Activated CD4-positive, alpha-beta T cell treated with anti-CD3 and anti-CD28 coated beads, Interleukin-2, amount 50 U/mL, for 1 hour (primary cell): ENCODE measurements around the gene GRM4.

Experiments used
- DNase-seq: peaks from one replicate; pipeline ENCODE4 v3.0.0-alpha.2; 2020

Gene GRM4

DNA sequence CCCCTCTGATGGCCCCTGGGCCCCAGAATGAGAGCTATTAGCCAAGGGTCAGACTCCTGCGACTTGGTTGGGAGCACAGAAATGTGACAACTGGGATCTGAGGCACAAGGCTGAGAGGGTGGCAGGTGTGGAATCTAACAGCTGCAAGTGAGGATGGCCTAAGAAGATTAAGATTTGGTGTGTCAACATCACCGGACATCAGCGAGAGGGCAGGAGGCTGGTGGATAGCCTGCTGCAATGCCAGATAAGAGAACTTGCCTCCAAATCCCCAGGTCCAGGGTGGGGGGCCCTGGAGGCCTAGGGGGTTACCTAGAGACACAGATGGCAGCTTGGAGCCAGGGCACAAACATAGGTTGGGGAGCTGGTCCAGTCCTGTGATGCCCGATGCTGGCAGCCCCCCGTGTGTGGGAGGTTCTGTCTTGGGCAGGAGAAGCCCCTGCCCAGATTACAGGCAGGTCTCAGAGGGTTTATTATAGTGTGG is 155.8 kb downstream of the GRM4 start:
- DNase-seq, result no peak

DNA sequence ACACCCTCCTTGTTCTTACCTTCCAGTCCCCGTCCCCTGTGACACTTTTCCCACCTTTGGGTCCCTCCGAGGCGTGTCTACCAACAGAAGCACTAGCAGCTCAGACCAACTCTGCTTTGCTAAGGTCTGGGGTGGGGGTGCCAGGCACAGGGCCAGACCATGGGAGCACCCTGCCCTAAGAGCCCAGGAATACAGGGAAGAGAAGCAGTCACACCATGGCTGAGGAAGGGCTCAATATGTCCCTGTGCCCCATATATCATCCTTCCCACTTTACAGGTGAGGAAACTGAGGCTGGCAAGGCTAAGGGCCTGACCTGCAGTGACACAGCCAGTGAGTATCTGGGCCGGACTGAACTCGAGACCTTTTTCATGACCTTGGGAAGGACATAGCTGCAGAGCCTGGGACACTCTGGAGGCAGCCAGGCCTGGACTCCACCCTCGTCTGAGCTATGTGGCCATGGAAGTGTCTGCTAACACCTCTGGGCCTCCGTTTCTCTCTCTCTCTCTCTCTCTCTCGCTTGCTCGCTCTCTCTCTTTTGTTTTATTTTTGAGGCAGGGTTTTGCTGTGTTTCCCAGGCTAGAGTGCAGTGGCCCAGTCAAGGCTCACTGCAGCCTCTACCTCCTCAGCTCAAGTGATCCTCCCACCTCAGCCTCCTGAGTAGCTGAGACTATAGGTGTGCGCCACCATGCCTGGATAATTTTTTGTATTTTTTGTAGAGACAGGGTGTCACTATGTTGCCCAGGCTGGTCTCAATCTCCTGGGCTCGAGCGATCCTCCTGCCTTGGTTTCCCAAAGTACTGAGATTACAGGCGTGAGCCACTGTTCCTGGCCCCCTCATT is 156.7 kb downstream of the GRM4 start:
- no peak for DNase-seq

DNA sequence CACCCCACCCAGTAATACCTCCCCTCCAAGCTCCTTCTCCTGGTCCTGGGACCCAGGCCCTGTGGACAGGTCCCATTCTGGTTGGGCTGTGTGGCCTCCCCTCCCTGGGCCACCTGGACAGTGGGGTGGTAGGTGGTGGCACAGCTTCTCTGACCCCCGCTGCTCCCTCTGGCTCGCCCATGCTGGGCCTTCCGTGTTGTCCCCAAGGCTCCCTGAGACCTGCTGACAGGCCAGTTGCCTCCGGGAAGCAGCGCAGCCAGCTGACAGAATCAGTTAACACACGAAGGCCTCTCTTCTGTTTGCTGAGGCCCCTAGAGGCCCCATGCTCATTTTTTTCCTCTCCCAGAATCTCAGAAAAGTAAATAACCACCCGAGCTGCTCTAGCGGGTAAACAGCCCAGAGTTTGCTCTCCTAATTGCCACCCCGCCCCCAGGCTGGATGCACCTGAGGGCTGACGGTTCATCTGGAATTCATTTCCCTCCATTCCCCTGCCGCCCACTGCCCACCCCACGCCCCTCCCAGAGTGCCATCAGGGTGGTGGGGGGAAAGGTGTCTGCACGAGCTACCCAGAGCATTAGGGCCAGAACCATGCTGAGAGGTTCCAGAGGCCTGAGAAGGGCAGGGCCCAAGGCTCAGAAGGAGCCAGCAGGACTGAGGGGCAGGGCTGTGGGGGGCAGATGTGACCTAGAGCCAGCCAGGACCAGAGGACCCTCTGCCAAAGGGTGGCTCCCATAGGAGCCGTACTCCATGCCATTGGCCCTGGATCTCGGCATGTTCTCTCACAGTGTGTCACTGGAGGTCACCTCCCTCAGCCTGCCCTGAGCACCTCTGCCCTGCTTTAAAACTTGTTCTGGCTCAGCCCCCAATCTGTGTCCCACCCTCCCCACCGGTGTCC is 157.5 kb downstream of the GRM4 start:
- no peak for DNase-seq

DNA sequence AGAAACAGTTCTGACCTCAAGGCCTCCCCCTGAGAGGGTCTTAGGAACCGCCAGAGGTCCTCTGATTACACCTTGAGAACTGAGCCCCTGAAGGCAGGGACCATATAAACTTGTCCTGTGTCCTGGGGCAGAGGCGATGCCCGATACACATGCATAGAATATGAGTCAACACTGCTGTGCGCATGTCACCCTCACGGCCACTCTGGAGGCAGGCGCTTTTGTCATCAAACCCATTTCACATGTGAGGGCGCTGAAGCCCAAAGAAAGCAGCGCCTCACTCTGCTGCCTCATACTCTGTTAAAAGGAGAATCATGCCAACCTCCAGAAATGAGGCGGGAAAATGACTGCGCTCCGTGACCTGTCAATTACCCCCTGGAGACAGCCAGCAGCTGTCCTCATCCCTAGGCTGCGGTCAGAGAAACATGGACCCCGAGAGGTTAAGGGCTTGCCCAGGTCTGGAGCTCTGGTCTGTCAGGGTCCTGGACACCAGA is 158.3 kb downstream of the GRM4 start:
- DNase-seq, result no peak

DNA sequence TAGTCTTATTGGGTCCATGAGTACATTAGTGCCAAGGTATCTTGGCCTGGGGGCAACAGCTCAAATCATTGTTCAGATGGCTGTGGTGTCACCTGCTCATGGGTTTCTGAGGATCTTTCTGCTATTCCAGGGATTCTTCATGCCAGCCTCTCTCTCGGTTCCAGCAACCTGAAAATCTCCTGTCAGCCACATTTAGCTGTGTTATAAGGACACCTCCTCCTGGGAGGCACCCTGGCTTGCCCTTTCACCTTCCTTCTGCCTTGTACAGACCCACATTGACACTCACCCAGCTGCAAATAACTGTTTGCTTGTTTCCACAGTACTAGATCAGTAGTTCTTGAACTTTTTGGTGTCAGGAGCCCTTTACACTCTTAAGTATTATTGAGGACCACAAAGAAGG is 159.9 kb downstream of the GRM4 start:
- DNase-seq, result no peak

DNA sequence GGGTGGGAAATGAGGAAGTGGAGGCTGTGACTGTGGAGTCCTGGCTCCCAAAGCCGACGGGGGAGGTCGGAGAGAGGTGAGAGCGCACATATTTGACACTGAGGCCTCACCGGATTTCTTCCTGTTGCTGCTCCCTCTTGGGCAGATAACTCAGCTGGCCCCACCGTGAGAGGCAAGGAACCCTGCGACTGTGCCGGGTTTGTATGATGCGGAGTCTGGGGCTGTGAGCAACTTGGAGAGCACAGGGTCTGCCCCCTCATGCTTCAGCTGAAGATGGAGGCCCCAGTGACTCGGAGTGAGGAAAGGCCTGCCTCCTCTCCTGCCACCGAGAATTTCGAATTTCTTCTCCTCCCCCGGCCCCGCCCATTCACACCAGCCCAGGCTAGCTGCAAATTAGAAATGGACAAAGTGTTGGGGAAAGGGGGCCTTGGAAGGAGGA is 160.6 kb downstream of the GRM4 start:
- DNase-seq, result no peak

DNA sequence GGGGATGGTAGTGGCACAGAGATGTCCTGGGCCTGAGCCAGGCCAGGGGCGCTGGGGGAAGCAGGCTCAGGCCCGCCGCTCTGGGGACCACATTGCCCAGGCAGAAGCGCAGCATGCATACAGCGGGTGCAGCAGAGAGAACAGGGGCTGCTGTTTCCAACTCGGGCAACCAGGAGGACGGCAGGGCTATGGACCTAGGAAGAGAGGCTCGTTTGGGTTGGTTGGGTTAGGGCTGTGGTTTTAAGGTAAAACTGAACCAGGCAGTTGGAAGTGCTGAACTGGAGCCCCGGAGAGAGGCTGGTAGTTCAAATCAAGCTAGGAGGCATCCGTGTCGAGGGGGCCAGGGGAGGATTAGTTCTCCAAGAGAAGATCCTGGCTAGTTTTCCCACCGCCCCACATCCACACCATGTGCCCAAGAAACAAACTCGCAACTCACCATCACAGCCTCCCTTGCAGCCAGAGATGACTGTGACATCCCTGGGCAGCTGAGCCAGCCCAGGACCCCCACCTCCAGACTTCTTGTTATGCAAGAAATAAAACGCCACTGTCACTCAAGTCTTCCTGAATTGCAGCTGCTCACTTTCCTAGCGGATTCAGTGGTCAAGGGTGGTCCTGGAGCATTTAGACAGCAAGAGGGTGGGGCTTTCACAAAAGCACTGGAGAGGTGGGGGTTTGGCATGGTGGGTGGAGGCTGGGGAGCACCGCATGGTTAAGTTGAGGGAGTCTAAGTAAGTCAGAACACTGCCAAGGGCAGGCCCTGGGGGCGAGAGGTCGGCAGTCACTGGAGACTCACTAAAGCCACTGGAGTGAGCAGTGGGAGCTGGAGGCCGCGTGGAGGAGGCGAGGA is 161.2 kb downstream of the GRM4 start:
- no peak for DNase-seq

DNA sequence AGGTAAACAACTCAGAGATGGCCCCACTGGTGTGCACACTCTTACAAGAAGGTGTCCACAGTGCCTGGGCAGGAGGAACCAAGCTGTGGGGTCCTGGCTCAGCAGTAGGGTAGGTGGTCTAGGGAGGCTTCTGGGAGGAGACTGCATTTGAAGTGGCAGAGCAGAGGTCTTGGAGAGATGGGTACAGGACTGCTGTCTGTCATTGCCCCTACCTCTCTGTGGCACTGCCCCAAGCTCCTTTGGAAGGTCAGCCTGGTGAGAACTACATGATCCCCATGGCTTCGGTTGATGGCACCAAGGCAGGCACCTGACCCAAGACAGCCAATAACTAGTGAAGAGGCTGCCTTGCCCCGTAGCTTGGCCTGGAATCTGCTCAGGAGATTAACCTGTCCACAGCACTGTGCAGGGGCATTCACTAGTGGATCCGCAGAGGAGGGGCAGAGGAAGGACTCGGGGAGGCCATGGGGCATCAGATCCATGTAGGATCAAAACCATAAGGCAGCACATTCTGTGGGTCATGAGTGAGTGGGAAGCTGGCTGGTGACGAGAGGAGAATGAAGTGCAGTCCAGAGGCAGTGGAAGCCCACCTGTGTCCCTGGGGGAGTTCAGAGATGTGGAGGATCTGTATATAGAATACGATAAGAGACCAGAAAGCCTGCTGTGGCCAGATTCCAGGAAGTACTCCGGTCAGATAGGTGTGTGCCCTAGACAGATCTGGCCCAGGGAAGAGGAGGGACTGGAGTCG is 162.0 kb downstream of the GRM4 start:
- no peak for DNase-seq

DNA sequence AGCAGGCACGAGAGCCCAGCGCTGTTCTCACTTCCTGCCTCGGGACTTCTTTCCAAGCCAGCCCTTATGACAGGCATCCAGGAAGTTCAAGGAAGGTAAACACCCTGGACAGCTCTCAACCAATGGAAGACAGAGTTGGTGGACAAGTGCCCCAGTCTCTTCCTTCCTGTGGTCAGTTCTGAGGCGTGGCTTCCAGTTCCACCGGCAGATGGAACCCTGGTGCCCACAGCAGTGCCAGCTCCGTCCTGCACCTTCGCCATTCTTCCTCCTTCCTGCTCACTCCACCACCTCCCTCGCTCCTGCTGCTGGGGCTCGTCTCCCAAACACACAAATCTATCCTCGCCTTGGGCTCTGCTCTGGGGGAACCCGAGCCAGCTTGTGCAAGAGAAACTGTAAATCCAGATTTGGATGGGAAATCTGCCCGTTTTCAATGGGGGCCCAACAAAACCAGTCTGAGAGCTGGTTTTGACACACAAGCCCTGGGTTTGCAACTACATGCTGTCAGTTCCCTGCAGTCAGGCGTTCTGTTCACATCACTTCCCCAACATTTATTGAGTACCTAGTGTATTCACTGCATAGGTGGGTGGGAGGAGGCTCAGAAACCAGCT is 162.7 kb downstream of the GRM4 start:
- no peak for DNase-seq

DNA sequence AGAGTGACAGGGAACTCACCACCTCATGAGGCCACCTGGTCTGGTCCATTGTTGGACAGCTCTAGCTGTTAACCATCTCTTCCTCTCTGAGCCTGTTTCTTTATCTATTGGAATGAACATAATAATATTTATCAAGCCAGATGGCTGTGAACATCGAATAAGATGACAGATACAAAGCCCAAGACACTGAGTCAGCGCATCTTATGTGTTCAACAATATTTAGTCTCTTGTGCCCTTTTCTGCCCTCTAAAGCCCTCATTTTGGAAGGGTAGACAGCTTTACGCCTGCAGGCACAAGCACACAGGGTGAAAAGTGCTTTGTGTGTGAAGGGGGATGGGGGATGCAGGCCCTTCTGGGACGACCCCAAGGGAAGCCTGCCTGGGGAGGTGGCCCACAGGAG is 164.0 kb downstream of the GRM4 start:
- DNase-seq, result no peak

DNA sequence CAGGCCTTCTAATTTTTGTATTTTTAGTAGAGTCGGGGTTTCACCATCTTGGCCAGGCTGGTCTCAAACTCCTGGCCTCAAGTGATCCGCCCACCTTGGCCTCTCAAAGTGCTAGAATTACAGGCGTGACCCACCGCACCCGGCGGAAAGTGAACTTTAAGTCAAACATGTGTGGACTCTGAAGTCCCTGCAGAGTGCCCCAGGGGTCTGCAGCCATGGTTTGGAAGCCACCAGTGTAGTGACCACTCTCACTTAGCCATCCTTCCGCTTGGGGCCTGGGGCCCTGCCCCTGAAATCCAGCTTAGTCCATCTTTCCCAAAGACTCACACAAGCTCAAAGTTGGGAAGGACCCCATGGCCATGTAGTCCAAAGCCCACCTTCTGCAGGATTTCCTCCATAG is 164.5 kb downstream of the GRM4 start:
- no peak for DNase-seq

DNA sequence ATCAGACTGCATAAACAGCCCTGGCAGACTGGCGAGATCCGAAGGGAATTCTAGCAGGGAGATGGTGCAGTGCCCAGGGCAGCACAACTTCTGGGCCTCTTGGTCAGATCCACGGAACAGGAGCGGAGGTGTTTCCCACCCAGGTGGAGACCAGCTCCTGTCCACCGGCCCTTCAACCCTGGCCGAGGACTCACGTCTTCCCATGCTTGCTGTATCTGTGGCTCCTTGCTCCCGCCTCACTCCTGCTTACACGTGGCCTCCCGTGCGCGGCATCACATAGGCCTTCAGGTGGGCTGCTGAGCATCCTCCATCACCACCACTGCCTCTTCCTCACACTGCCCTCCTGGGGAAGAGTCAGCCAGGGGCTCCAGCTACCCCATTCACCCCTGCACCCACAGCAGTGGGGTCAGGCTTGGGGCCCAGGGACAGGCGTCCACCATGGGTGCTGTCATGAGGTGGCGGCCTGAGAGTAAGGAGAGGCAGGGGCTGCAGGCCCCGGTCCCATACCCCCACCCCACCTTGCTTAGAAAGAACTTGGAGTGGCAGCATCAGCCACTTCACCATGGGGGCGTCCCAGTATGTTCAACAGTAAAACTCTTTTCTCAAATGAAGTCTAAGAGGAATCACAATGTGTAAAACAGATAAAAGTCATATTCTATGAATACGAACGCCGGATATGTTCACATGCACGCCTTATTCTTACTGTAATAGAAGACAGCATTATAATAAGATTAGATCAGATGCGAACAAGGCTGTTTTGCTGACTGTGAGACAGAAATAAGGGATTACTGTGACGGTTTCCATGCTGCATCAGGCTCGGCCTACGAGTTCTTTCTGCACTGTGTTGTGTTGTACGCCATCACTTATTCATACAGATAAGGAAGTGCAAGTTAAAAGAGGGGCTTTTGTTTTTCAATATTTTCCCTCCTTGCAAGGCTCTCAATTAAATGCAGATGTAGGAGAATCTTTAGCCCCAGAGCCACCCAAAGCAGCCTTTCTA is 165.4 kb downstream of the GRM4 start:
- DNase-seq, result no peak

DNA sequence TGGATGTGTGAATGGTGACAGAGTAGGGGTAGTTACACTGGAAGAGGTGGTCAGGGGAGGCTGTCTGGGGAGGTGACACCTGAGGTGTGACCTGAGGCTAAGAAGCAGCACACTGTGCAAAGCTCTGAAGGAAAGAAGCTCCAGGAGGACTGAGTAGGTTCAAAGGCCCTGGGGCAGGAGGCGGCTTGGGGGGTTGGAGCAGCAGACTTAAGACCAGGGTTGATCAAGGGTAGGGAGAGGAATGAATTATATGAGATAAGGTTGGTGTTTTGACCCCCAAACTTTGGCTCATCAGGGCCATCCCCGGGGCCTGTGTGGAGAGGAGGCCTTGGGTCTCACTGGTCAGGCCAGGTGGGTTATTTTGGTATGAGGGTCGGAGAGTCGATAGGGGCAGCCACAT is 166.1 kb downstream of the GRM4 start:
- DNase-seq, result no peak

DNA sequence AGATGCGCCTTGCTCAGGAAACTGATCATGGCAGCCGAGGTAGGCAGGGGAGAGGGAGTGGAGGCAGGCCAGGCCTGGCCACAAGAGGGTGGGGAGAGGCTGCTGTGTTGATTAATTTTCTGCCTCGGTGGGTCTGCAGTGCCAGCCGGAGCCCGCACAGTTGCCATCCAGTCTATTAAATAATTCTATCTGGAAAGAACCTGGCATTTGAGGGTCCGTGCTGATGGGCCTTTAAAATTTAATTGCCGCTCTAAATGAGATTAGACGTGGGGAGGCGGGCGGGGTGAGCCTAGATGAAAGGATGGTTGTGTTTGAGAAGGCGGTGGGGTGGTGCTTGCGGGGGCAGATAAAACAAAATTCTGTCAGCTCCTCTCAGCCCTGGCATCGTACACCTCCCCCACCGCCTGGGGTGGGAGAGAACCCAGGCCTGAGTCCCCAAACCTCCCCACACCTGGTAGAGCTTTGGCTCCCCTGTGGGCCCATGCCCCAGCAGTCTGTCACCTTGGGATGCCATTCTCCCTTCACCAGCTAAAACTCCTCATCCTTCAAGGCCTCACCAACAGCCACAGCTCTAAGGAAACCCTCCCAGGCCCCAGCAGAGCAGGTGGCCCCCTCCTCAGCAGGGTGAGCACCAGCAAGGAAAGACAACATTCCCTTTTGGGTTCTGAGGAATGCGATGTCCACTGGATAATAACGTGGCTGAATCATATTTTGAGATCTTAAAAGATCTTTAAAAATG is 167.3 kb downstream of the GRM4 start:
- no peak for DNase-seq

DNA sequence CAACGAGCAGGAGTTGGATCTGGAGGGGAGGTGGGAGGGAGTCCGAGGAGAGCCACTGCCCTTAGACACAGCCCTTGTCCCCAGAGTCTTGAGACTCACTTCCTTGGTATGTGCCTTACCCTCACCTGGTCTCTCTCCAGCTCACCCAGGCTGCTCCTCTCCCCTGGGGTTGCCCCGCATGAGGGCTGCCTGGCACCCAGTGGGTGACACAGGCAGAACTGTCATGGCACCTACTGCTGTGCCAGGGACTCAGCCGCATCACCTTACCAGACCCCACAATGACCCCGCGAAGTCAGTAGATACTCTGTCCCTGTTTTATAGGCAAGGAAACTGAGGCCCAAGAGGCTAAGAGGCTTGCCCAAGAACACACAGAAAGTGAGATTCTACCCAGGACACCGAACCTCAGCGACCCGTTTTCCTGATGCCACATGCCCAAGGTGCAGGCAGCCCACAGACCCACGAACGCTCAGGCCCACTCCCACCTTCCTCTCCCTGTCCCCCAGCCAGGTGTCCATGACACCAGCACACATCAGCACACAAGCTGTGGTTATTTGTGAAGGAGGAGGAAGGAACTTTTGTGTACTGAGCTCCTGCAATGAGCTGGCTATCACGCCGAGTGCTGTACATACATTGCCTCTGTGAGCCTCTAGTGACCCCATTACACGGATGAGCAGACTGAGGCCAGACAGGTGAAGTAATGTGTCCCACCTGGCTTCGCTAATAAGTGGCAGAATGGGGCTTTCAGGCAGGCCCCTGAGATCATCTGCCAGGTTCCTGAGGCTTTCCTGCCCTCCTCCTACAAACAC is 168.1 kb downstream of the GRM4 start:
- no peak for DNase-seq

DNA sequence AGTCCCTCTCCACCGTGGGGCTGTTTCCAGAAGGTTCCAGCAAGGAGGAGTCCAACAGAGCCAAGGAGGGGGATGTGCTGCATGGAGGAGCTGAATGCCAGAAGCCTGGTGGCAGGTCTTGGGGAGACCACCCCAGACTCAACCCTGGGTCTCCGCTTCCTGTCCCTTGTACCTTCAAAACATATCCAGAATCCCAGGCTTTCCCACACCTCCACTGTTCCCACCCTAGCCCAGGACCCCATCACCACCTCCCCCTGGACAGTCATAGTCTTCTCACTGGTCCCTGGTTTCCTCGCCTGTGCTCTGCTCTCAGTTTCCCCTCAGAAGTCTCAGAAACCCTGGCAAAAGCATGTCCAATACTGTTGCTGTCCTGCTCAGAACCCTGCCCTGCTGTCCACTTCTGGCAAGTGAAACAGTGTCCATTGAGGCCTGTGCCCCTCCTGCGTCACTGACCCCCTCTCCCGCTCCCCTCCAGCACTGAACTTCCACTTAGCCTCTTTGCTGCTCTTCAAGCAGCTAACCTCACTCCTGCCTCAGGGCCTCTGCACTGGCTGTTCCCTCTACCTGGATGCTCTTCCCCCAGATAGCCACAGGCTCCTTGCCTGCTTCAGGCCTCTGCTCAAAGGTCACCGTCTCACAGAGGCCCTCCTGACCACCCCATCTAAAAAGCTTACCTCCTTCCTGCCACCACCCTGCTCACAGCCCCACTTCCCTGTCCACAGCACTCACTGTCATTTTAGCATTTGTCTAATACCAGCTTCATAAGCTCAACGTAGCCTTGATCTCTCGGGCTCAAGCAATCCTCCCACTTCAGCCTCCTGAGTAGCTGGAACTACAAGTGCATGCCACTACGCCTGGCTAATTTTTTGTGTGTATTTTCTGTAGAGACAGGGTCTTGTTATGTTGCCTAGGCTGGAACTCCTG is 169.2 kb downstream of the GRM4 start:
- no peak for DNase-seq

DNA sequence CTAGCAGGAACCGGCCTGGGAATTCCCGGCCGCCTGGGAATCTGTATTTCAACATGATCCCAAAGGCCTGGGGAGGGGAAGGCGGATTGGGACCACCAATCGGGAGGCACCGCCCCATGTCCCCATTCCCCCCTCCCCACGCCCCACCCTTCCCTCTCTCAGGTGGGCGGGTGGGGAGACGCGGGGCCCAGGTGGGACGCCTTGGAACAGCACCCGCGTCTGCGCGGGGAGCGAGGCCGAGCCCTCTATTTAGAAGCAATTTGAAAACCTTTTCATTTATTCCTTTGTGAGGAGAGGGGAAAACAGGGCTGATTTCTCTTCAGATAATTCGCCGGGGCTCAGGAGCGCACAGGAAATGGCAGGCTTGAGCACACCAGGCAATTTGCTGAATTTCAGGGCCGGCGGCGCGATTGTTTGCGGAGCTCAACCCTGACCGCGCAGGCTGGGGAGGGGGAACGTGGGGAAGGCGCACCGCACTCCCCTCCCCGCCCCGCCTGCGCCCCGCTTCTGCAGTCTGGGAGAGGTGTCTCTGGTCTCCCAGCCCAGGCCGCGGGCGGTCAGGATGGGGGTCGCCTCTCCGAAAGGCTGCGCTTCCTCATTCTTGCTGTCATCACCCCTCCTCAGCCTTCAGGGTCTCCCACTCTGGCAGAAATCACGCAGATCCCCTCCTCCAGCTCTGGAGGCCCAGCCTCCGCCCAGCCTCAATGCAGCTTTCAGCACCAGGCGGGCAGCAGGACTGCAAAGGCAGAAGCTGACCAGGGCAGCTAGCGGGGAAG is 170.0 kb downstream of the GRM4 start:
- DNase-seq, result no peak
